ENCODE measurements around the gene CALCB.

The CALCB gene

GRCh38 chr11:15075162-15075526, 1.8 kb downstream of the CALCB start:
- no peaks in the 10 kb centered on the region for H3K9me3 ChIP-seq (ENCODE audit: control insufficient read depth, insufficient read depth, low read length)
- TF ChIP-seq CTCF (IDR thresholded peaks at IDR 0.05; ENCODE audit: low read depth, low read length, poor library complexity, severe bottlenecking) (no peak), EZH2phosphoT487 (IDR thresholded peaks at IDR 0.05; ENCODE audit: borderline replicate concordance, low read length) (no peak)
- no peaks in the 10 kb centered on the region for H3K79me2 ChIP-seq (ENCODE audit: control insufficient read depth, low read length)
- no peaks in the 10 kb centered on the region for H3K9me2 ChIP-seq (replicated peaks; ENCODE audit: control insufficient read depth, low read length)
- peaks cover under 1% of the 10 kb centered on the region; the same call in 1 of the 2 replicates for H3K27me3 ChIP-seq (ENCODE audit: control insufficient read depth, low read length)
- H3K4me2 ChIP-seq (ENCODE audit: low read length), result no peak overlapping the region
- no peak overlapping the region for H3K27ac ChIP-seq (ENCODE audit: low read depth, low read length)
- H3K4me1 ChIP-seq (ENCODE audit: control insufficient read depth, low read length), result peaks cover 6% of the 10 kb centered on the region
- no peak overlapping the region for H3K4me3 ChIP-seq (ENCODE audit: low read length)
- no peaks in the 10 kb centered on the region for H3K36me3 ChIP-seq (ENCODE audit: control insufficient read depth, low read length)
- H4K20me1 ChIP-seq (ENCODE audit: control insufficient read depth, insufficient read depth, low read depth, low read length), result no peaks in the 10 kb centered on the region
- H3F3A ChIP-seq (ENCODE audit: control insufficient read depth, insufficient read depth), result no peaks in the 10 kb centered on the region

- Histone ChIP-seq H3K36me3 (ENCODE audit: control insufficient read depth, low read length) (no peaks in the 10 kb centered on the region), H3K27ac (ENCODE audit: low read depth, low read length) (no peak overlapping the region), H3K4me1 (ENCODE audit: control insufficient read depth, low read length) (no peaks in the 10 kb centered on the region), H4K20me1 (ENCODE audit: control insufficient read depth, insufficient read depth, low read depth, low read length) (no peaks in the 10 kb centered on the region), H3K79me2 (ENCODE audit: control insufficient read depth, low read length) (no peaks in the 10 kb centered on the region), H3K9me3 (ENCODE audit: control insufficient read depth, insufficient read depth, low read length) (no peaks in the 10 kb centered on the region), H3K27me3 (ENCODE audit: control insufficient read depth, low read length) (0 out of 2 replicates have a peak, but pooled peaks cover 3% of the 10 kb centered on the region), H3K4me3 (ENCODE audit: low read length) (no peak overlapping the region), H3K4me2 (ENCODE audit: low read length) (no peak overlapping the region), H3F3A (ENCODE audit: control insufficient read depth, insufficient read depth) (no peaks in the 10 kb centered on the region), H3K9me2 (replicated peaks; ENCODE audit: control insufficient read depth, low read length) (no peaks in the 10 kb centered on the region)
- TF ChIP-seq EZH2phosphoT487 (IDR thresholded peaks at IDR 0.05; ENCODE audit: borderline replicate concordance, low read length) (no peak), CTCF (IDR thresholded peaks at IDR 0.05; ENCODE audit: low read depth, low read length, poor library complexity, severe bottlenecking) (no peak)
These were observed 17.8 kb downstream of the CALCB start for GRCh38 chr11:15091175-15091574.

- H3K27ac ChIP-seq (ENCODE audit: low read depth, low read length), result no peak overlapping the region
These were observed 18.2 kb downstream of the CALCB start for GRCh38 chr11:15091625-15092024.

More at GRCh38 chr11:15091625-15092024, 18.2 kb downstream of the CALCB start:
- H3K4me2 ChIP-seq (ENCODE audit: low read length), result no peak overlapping the region
- H3F3A ChIP-seq (ENCODE audit: control insufficient read depth, insufficient read depth), result no peaks in the 10 kb centered on the region
- no peaks in the 10 kb centered on the region for H4K20me1 ChIP-seq (ENCODE audit: control insufficient read depth, insufficient read depth, low read depth, low read length)
- no peaks in the 10 kb centered on the region for H3K79me2 ChIP-seq (ENCODE audit: control insufficient read depth, low read length)
- no peak overlapping the region for H3K4me3 ChIP-seq (ENCODE audit: low read length)
- no peaks in the 10 kb centered on the region for H3K4me1 ChIP-seq (ENCODE audit: control insufficient read depth, low read length)
- H3K27me3 ChIP-seq (ENCODE audit: control insufficient read depth, low read length), result 0 out of 2 replicates have a peak, but pooled peaks cover 3% of the 10 kb centered on the region
- H3K9me3 ChIP-seq (ENCODE audit: control insufficient read depth, insufficient read depth, low read length), result no peaks in the 10 kb centered on the region
- TF ChIP-seq CTCF (IDR thresholded peaks at IDR 0.05; ENCODE audit: low read depth, low read length, poor library complexity, severe bottlenecking), result no peak
- no peak for TF ChIP-seq EZH2phosphoT487 (IDR thresholded peaks at IDR 0.05; ENCODE audit: borderline replicate concordance, low read length)
- H3K36me3 ChIP-seq (ENCODE audit: control insufficient read depth, low read length), result no peaks in the 10 kb centered on the region
- H3K9me2 ChIP-seq (replicated peaks; ENCODE audit: control insufficient read depth, low read length), result no peaks in the 10 kb centered on the region

All from DOHH2 (cell line).